Chondrocyte (in vitro differentiated cells): ENCODE results near the gene GLYATL1. TPM values are rescaled to one million over a fixed set of nuclear protein-coding genes. Genes with fewer than 3 reads are reported as not detected.

Experiments
- DNase-seq: peaks from one replicate; pipeline ENCODE4 v3.0.0; 2021; ENCODE audit warnings: mixed read lengths, low spot score
- H3K27ac Mint-ChIP-seq: one replicate; pipeline ENCODE4 v1.8.0; 2021; ENCODE audit warnings: mild to moderate bottlenecking, moderate library complexity, mixed read lengths; ENCODE audit not compliant: unreplicated experiment
- H3K27me3 Mint-ChIP-seq: 2 replicates; pipeline ENCODE4 v1.8.0; 2021; ENCODE audit warnings: low read depth, mixed read lengths
- H3K36me3 Mint-ChIP-seq: 2 replicates; pipeline ENCODE4 v1.8.0; 2021; ENCODE audit warnings: low read depth, mixed read lengths
- H3K4me1 Mint-ChIP-seq: 2 replicates; pipeline ENCODE4 v1.8.0; 2021; ENCODE audit warnings: low read depth, mild to moderate bottlenecking, mixed read lengths
- H3K4me3 Mint-ChIP-seq: one replicate; pipeline ENCODE4 v1.8.0; 2021; ENCODE audit warnings: mild to moderate bottlenecking, moderate library complexity, mixed read lengths; ENCODE audit not compliant: unreplicated experiment
- H3K9me3 Mint-ChIP-seq: 2 replicates; pipeline ENCODE4 v1.8.0; 2021; ENCODE audit warnings: low read depth, mixed read lengths
- total RNA-seq: library from RNA; stranded (reverse); gene quantifications from 3 replicates; pipeline ENCODE4 v1.2.1, GENCODE V29; 2021
- TF ChIP-seq, protein P1 (sequence below): fragments of 200-600 bp; sonication (generic); IDR thresholded peaks from 2 replicates; pipeline ENCODE4 v1.5.0; 2021; ENCODE audit warnings: antibody characterized with exemption, mild to moderate bottlenecking, moderate library complexity

GLYATL1 gene
- total RNA-seq, 1 donor from 2014 or later: not detected

DNA sequence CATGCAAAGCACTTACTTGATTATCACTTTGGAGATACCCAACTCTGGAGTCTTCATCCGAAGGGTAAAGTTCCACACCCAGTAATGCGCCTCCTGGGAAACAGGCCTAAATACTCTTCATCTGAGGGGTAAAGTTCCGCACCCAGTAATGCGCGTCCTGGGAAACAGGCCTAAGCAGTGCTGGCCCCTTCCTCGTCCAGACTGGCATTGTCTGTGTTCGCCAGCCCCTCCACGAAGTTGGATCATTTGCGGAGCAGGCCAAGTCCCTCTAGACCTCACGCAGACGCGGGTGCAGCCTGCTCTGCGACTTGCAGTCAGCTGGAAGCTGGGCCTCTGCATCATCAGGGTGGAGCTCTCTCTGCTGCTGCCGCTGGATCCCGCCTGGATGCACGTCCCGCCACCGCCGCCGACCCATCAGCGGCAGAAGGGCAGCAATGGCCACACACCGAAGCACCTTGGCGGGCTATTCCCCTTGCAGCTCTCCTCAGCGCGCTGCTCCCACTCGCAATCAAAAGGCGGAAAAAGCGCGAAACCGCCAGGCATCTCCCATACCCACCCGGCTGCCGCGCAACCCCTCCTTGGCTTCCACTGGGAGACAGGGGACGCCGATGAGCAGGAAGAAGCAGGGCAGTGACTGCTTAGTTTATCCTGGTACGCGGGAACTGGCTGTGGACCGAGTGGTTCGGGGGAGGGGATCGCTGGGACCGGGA is 34.1 kb upstream of the GLYATL1 start:
- H3K27ac Mint-ChIP-seq: peak overlapping the region; percentile 45
- H3K9me3 Mint-ChIP-seq: no peaks in the 10 kb centered on the region
- TF ChIP-seq, protein P1, sequence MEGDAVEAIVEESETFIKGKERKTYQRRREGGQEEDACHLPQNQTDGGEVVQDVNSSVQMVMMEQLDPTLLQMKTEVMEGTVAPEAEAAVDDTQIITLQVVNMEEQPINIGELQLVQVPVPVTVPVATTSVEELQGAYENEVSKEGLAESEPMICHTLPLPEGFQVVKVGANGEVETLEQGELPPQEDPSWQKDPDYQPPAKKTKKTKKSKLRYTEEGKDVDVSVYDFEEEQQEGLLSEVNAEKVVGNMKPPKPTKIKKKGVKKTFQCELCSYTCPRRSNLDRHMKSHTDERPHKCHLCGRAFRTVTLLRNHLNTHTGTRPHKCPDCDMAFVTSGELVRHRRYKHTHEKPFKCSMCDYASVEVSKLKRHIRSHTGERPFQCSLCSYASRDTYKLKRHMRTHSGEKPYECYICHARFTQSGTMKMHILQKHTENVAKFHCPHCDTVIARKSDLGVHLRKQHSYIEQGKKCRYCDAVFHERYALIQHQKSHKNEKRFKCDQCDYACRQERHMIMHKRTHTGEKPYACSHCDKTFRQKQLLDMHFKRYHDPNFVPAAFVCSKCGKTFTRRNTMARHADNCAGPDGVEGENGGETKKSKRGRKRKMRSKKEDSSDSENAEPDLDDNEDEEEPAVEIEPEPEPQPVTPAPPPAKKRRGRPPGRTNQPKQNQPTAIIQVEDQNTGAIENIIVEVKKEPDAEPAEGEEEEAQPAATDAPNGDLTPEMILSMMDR: no peak
- H3K27me3 Mint-ChIP-seq: peaks cover 12% of the 10 kb centered on the region
- H3K36me3 Mint-ChIP-seq: no peaks in the 10 kb centered on the region
- H3K4me1 Mint-ChIP-seq: peaks cover 19% of the 10 kb centered on the region
- no peak for DNase-seq
- H3K4me3 Mint-ChIP-seq: peak overlapping the region; percentile 77

DNA sequence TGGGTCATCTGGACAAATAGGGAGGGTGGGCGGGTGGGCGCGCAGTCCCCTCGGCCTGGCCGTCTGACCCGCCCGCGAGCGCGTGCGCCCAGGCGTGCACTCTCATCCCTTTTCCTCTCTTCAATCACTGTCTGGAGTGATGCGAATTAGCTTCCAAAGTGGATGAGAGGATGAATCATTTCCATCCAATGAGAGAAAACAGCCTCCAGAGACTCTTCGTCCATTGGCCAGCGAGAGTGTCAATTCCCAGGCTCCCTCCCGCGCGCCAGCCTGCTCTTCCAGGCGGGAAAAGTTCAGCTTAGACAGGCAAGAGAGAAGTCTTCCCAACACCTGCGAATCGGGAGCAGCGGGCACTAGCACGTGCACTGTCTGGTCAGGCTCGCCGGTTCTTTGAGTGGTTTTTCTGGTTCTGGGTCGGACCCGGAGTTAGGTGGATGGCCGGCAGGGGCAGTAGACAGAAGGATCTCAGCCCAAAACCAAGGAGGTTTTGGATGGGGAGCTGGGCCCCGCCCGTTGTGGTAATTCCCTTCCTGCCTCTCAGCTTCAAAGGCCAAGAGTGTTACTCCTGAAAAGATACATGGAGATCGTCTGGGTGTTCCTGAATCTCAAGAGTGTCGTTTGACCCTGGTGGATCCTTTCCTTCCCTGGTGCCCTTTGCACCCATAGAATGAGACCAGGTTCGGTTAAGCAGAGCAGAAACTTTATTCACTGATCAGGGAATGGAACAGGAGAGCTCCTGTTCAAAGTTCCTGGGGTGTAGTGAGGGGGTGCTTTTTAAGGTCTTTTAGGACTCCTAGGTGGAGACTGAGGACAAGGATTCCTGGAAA is 33.4 kb upstream of the GLYATL1 start:
- Mint-ChIP-seq H3K27me3 (peaks cover 16% of the 10 kb centered on the region), H3K4me1 (peaks cover 19% of the 10 kb centered on the region), H3K36me3 (no peaks in the 10 kb centered on the region), H3K9me3 (no peaks in the 10 kb centered on the region), H3K27ac (no peak overlapping the region), H3K4me3 (peak overlapping the region; percentile 77)
- no peak for DNase-seq
- TF ChIP-seq, protein P1: peak; percentile 76

DNA sequence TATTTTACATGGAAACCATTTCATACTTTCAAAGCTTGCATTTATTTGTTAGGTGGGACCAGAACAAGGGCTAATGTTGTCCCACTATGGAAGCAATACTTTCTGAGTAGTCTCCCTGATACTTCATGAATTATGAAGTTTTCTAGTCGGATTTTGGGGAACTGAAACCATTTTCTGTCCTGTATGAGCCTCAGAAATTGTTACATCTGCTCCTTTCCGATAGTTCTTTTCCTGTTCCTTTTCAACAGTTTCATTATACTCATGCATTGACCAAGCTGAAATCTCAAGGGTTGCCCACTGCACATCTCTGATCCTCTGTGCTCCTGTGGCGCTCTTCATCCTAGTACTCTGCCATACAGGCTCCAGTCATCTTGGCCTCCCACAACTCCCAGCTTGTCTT is 31.5 kb upstream of the GLYATL1 start:
- TF ChIP-seq, protein P1: no peak
- DNase-seq: no peak
- no peaks in the 10 kb centered on the region for H3K36me3 Mint-ChIP-seq
- peaks cover 19% of the 10 kb centered on the region for H3K4me1 Mint-ChIP-seq
- H3K27ac Mint-ChIP-seq: no peak overlapping the region
- no peak overlapping the region for H3K4me3 Mint-ChIP-seq
- peaks cover 23% of the 10 kb centered on the region for H3K27me3 Mint-ChIP-seq
- H3K9me3 Mint-ChIP-seq: no peaks in the 10 kb centered on the region

DNA sequence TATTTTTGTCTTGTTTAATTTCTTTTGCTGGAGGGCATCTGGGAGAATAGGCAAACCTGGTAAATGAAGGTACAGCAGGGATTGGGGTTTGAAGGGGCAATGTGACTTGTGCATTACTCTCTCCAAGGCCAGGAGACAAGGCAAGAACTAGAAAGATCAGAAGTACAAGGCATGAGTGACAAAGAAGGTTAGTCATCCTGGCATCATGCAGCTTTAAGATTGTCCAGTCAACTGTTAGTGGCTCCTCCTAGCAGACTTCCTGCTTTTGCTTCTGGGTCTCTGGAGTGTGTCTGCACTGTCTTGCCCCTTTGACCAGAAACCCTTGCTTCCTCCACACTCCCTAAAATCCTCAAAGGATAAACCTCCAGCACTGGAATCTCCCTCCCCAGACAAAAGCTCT is 27.2 kb upstream of the GLYATL1 start:
- DNase-seq: no peak
- no peak overlapping the region for H3K27ac Mint-ChIP-seq
- H3K9me3 Mint-ChIP-seq: peaks cover 12% of the 10 kb centered on the region
- no peak overlapping the region for H3K4me3 Mint-ChIP-seq
- peaks cover 1% of the 10 kb centered on the region for H3K36me3 Mint-ChIP-seq
- H3K4me1 Mint-ChIP-seq: no peaks in the 10 kb centered on the region
- H3K27me3 Mint-ChIP-seq: peaks cover 26% of the 10 kb centered on the region
- TF ChIP-seq, protein P1: no peak

DNA sequence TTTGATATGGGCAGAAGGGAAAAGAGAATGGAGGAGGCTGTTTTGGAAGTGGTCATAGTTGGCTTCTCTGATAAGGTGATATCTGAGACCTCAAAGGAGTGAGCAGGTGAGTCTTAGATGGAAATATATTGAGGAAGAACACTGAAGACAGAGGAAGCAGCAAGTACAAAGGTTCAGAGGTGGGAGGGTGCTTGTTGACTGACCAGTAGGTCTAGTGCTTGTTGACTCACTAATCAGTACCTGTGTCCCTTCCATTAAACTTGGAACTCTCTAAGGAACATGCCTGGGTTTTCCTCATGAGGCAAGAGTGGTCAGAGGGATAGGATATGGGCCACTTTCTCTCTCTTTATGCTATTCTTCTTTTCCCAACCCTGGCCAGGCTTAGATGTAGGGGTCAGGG is 25.6 kb upstream of the GLYATL1 start:
- Mint-ChIP-seq H3K4me1 (no peaks in the 10 kb centered on the region), H3K27ac (no peak overlapping the region), H3K27me3 (peaks cover 22% of the 10 kb centered on the region), H3K36me3 (peaks cover 3% of the 10 kb centered on the region), H3K4me3 (no peak overlapping the region), H3K9me3 (peaks cover 21% of the 10 kb centered on the region)
- TF ChIP-seq, protein P1: no peak
- DNase-seq: no peak
